Panc1 (cell line): ENCODE results near the gene ST6GALNAC6. TPM values are rescaled to one million over a fixed set of nuclear protein-coding genes. Genes with fewer than 3 reads are reported as not detected.

Experiments
- ATAC-seq: fragments of 200-7000 bp; cut with Tn5 transposase; 2 replicates; pipeline ENCODE4 v1.9.1; 2020; ENCODE audit warnings: mild to moderate bottlenecking, moderate library complexity
- BruUV-seq: library from RNA; stranded (reverse); fragments of 400-500 nt; replicated peaks from 2 replicates; lab custom pipeline; 2021; lab: Mats Ljungman, UMichigan
- CTCF ChIA-PET: fragments of 300-600 bp; sonication (Branson Sonifier 250); formaldehyde crosslinking; loops from one replicate; lab custom pipeline; 2022; ENCODE audit warnings: antibody characterized with exemption; lab: Charles Lee
- POLR2A ChIA-PET: fragments of 300-600 bp; sonication (Branson Sonifier 250); formaldehyde crosslinking; loops from one replicate; lab custom pipeline; 2022; ENCODE audit warnings: antibody characterized with exemption; lab: Charles Lee
- DNase-seq: peaks from one replicate; pipeline ENCODE4 v3.0.0-alpha.2; 2010; ENCODE audit warnings: low read depth, low spot score
- H3K27ac ChIP-seq: 2 replicates; pipeline ENCODE4 v1.5.1; 2011; ENCODE audit warnings: mild to moderate bottlenecking, low read length, inconsistent platforms
- H3K27me3 ChIP-seq: fragments of 200-500 bp; sonication (Bioruptor generic); 2 replicates; pipeline ENCODE4 v1.6.0; 2014; ENCODE audit warnings: low read length, inconsistent platforms; ENCODE audit not compliant: control insufficient read depth, insufficient read depth
- H3K36me3 ChIP-seq: fragments of 200-500 bp; sonication (Bioruptor generic); 2 replicates; pipeline ENCODE4 v1.5.1; 2014; ENCODE audit warnings: inconsistent platforms, mild to moderate bottlenecking, low read length, moderate library complexity; ENCODE audit not compliant: control insufficient read depth, insufficient read depth
- H3K4me1 ChIP-seq: 2 replicates; pipeline ENCODE4 v1.5.1; 2011; ENCODE audit warnings: inconsistent platforms, mild to moderate bottlenecking, low read length, moderate library complexity; ENCODE audit not compliant: control insufficient read depth, insufficient read depth
- H3K4me3 ChIP-seq, 2 experiments: 2 replicates each; pipeline ENCODE4 v1.5.1; 2011 to 2012; ENCODE audit warnings: low read depth in 2 of 2, low read length in 2 of 2, mild to moderate bottlenecking in 2 of 2, inconsistent platforms in 1 of 2, moderate library complexity in 1 of 2
- H3K9me3 ChIP-seq: fragments of 200-500 bp; sonication (Bioruptor generic); 2 replicates; pipeline ENCODE4 v1.5.1; 2014; ENCODE audit warnings: low read depth, mild to moderate bottlenecking, inconsistent platforms, low read length, moderate library complexity; ENCODE audit not compliant: control insufficient read depth, insufficient read depth
- CTCF ChIP-seq: fragments of 450-650 bp; IDR thresholded peaks from 2 replicates; pipeline ENCODE4 v1.5.1; 2017; ENCODE audit warnings: mild to moderate bottlenecking
- POLR2AphosphoS5 ChIP-seq: IDR thresholded peaks from 2 replicates; pipeline ENCODE4 v1.6.1; 2012; ENCODE audit warnings: mild to moderate bottlenecking, low read depth, low read length, moderate library complexity
- SIN3A ChIP-seq: IDR thresholded peaks from 2 replicates; pipeline ENCODE4 v1.6.1; 2012; ENCODE audit warnings: low read depth, mild to moderate bottlenecking, low read length, moderate library complexity, borderline replicate concordance; ENCODE audit not compliant: insufficient read depth
- TCF7L2 ChIP-seq: IDR thresholded peaks from 2 replicates; pipeline ENCODE4 v1.6.1; 2011; ENCODE audit warnings: mild to moderate bottlenecking, low read depth, low read length, inconsistent platforms
- in situ Hi-C: cut with HindIII; loops from 2 replicates; pipeline ENCODE4 v1.10.0; 2016; ENCODE audit warnings: low sequenced_read_pairs, low pct_unique_long_range_greater_than_20kb
- intact Hi-C: fragments of 100-400 bp; cut with micrococcal nuclease; formaldehyde crosslinking; loops from one replicate; pipeline ENCODE4 v1.10.0; 2022; ENCODE audit not compliant: unreplicated experiment
- total RNA-seq: library from RNA; stranded (reverse); gene quantifications from one replicate; pipeline ENCODE4 v1.2.1, GENCODE V29; 2021; ENCODE audit not compliant: unreplicated experiment
- TF ChIP-seq, protein P1 (sequence below), 2 experiments: IDR thresholded peaks; 2 replicates each; pipeline ENCODE4 v1.6.1; 2011 to 2012; ENCODE audit warnings: low read depth in 2 of 2, control low read depth in 1 of 2, low read length in 1 of 2, mild to moderate bottlenecking in 1 of 2, moderate library complexity in 1 of 2; ENCODE audit not compliant: insufficient read depth in 1 of 2

ST6GALNAC6 gene
- total RNA-seq, 1 experiment from 2014 or later = 50.2 TPM

DNA sequence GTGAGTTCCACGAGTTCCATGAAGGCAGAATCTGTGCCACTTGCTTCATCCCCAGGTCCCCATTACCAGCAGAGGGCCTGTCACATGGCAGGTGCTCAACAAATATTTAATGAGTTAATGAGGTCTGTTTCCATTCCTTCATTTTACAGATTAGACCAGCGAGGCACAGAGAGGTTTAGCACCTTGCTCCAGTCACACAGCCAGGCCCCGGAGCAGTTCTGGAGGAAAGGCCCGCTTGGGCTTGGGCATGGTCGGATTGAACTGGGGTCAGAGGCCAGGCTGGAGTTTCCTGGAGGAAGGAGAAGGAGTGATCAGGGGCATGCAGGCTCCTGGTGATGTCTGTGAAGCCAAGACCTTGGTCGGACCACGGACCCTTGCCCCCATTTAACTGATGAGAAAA, 21.4 kb upstream of the ST6GALNAC6 start:
- H3K9me3 ChIP-seq = no peaks in the 10 kb centered on the region
- no peak overlapping the region for H3K4me3 ChIP-seq
- BruUV-seq = no TSS peak
- ATAC-seq = no peak
- in situ Hi-C loops (no loop called here), intact Hi-C loops (loop anchor here (5.0 kb wide), 1 partner anchor 178 kb away; no protein-coding TSS in a partner anchor)
- no peaks in the 10 kb centered on the region for H3K27me3 ChIP-seq
- no peaks in the 10 kb centered on the region for H3K36me3 ChIP-seq
- TF ChIP-seq CTCF = no peak
- TF ChIP-seq, protein P1, sequence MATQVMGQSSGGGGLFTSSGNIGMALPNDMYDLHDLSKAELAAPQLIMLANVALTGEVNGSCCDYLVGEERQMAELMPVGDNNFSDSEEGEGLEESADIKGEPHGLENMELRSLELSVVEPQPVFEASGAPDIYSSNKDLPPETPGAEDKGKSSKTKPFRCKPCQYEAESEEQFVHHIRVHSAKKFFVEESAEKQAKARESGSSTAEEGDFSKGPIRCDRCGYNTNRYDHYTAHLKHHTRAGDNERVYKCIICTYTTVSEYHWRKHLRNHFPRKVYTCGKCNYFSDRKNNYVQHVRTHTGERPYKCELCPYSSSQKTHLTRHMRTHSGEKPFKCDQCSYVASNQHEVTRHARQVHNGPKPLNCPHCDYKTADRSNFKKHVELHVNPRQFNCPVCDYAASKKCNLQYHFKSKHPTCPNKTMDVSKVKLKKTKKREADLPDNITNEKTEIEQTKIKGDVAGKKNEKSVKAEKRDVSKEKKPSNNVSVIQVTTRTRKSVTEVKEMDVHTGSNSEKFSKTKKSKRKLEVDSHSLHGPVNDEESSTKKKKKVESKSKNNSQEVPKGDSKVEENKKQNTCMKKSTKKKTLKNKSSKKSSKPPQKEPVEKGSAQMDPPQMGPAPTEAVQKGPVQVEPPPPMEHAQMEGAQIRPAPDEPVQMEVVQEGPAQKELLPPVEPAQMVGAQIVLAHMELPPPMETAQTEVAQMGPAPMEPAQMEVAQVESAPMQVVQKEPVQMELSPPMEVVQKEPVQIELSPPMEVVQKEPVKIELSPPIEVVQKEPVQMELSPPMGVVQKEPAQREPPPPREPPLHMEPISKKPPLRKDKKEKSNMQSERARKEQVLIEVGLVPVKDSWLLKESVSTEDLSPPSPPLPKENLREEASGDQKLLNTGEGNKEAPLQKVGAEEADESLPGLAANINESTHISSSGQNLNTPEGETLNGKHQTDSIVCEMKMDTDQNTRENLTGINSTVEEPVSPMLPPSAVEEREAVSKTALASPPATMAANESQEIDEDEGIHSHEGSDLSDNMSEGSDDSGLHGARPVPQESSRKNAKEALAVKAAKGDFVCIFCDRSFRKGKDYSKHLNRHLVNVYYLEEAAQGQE (IDR thresholded peaks at IDR 0.05; ENCODE audit: insufficient read depth in 1 of 2, low read depth in 2 of 2, low read length in 1 of 2) = no peak
- no peak for TF ChIP-seq POLR2AphosphoS5
- TF ChIP-seq SIN3A = no peak
- TF ChIP-seq TCF7L2 = no peak
- peaks cover 29% of the 10 kb centered on the region for H3K4me1 ChIP-seq
- peak overlapping the region; percentile 44; the same call in 1 of the 2 replicates for H3K27ac ChIP-seq
- CTCF ChIA-PET = interaction anchor here (0.5 kb wide), 1 partner anchor 122 kb away, joined by 14 read pairs; no protein-coding TSS in a partner anchor
- DNase-seq = no peak
- POLR2A ChIA-PET = no interaction called here

GRCh38 chr9:127919253-127919815, 19.9 kb upstream of the ST6GALNAC6 start:
- H3K36me3 ChIP-seq = no peaks in the 10 kb centered on the region
- in situ Hi-C loops = no loop called here
- no TSS peak for BruUV-seq
- no peaks in the 10 kb centered on the region for H3K27me3 ChIP-seq
- ATAC-seq = peak; percentile 79
- DNase-seq = peak; percentile 98
- no peaks in the 10 kb centered on the region for H3K9me3 ChIP-seq
- peak overlapping the region; percentile 81 for H3K27ac ChIP-seq
- intact Hi-C loops = no loop called here
- H3K4me1 ChIP-seq = peaks cover 36% of the 10 kb centered on the region
- no peak overlapping the region for H3K4me3 ChIP-seq
- ChIA-PET POLR2A (no interaction called here), CTCF (interaction anchor here (1.5 kb wide), 1 partner anchor 184 kb away, joined by 5 read pairs; the partner anchor contains the start of gene TOR2A)
- no peak for TF ChIP-seq CTCF
- no peak for TF ChIP-seq POLR2AphosphoS5
- TF ChIP-seq TCF7L2 = no peak
